GM19023 (cell line): Measurements from ENCODE around the gene PDE9A.

Experiments used
- ATAC-seq: cut with Tn5 transposase; IDR thresholded peaks from one replicate; pipeline ENCODE4 v1.9.1; 2021; ENCODE audit warnings: mild to moderate bottlenecking, moderate library complexity; ENCODE audit not compliant: unreplicated experiment

PDE9A gene

GRCh38 chr21:42753804-42754203 is 100.4 kb downstream of the PDE9A start:
- no peak for ATAC-seq

DNA sequence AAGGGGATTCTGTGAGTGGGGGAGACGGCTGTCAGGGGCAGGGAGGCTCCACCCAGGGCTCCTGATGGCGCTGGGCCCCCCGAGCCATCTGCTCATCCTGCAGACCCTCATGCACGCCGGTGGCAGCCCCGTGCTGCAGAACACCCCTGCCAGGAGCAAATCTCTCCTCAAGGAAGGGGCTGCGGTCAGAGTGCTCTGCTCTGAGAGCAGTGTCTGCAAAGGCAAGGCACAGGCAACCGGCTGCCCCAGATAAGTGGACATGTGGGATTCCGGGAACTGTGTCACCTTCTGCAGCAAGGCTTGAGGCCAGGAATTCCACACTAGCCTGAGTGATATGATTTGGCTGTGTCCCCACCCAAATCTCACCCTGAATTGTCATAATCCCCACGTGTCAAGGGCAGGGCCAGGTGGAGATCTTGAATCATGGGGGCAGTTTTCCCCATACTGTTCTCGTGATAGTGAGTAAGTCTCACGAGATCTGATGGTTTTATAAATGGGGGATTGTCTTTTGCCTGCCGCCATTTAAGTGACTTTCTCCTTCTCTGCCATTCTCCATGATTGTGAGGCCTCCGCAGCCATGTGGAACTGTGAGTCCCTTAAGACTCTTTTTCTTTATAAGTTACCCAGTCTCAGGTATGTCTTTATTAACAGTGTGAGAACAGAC is 101.0 kb downstream of the PDE9A start:
- no peak for ATAC-seq

- no peak for ATAC-seq
Observed at GRCh38 chr21:42755031-42755665, 101.7 kb downstream of the PDE9A start.

GRCh38 chr21:42755766-42756579 is 102.6 kb downstream of the PDE9A start:
- ATAC-seq: no peak

GRCh38 chr21:42756580-42757250 is 103.3 kb downstream of the PDE9A start:
- no peak for ATAC-seq

DNA sequence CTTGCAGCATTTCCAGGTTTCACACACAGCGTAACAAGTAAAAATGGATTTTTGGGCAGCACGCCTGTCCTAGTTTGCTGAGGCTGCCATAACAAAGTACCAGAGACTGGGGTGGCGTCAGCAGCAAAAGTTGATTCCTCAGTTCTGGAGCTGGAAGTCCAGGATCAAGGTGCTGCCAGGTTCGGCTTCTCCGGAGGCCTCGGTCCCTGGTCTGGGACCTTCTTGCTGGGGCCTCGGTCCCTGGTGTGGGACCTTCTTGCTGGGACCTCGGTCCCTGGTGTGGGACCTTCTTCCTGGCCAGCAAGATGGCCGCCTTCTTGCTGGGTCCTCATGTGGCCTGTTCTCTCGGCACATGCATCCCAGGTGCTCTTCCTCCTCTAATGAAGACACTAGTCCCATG is 104.0 kb downstream of the PDE9A start:
- ATAC-seq: no peak

DNA sequence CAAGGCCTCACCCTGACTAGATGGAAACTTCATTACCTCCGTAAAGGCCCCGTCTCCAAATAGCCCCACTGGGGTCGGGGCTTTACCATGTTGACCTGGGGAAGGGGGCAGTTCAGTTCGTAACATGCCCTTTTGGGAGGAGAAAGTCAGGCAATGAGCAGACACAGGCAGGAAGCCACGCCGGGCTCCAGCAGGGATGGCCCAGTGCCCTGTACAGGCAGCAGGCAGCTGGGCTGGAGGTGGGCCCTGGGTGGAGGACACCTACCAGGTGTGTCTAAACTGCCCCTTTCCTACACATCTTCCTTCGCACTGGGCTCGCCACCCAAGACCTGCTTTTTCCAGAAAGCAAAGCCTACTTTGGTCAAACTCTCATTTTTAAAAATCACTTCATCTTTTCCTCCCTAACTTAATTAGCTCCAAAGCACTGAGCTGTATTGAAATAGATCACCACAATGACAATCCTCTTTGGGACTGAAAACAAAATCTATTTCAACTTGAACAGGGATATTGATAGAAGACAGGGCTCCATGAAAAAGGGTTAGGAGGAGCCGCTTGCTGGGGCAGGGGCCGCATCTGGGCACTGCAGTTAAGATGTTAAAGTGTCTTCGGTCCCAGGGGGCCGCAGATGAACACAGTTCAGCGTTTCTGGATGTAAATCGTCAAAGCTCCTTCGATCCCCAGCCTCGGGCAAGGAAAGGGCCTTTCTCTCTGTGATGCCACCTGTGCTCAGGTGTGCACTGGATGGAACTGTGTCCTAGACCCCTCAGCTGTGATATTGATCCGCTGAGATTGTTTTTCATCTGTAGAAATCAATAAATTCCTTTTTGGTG is 104.6 kb downstream of the PDE9A start:
- no peak for ATAC-seq

DNA sequence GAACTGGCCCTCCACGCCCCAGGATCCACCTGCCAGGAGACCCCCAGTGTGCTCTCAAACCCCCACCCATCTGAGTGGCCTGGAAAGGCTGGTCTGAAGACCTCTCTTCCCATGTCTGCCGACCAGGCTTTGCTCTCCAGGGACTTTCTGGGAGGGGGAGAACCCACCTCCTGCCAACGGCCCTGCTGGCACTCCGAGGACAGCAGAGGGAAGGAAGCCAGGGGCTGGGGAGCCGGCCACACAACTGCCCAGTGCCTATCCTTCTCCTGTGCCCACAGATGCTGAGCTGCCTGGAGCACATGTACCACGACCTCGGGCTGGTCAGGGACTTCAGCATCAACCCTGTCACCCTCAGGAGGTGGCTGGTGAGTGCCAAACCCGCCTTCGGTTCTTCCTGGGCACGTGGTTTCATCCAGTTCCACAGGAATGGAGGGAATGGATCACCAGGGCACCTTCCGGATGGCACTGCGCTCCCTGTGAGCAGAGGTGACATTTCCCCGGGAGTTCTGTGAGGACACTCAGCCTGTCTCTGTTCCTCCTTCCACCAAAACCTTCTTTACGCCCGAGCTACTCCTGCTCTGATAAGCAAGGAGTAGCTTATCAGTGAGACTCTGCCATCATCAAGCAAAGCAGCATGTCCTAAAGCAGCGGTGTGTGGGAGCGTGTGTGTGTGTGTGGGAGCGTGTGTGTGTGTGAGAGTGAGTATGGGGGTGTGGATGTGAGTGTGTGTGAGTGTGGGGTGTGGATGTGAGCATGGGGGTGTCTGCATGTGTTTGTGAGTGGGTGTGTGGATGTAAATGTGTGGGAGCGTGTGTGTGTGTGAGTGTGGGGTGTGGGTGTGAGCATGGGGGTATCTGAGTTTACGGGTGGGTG is 105.5 kb downstream of the PDE9A start:
- ATAC-seq: no peak

DNA sequence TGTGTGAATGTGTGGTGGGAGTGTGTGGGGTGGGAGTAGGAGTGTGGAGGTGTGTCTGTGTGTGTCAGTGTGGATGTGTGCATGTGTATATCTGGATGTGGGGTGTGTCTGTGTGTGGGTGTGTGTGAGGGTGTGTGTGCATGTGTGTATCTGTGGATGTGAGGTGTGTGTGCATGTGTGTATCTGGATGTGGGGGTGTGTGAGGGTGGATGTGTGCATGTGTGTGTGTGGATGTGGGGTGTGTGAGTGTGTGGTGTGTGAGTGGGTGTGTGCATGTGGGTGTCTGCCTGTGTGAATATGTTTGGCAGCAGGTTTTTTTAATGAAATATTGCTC is 106.1 kb downstream of the PDE9A start:
- ATAC-seq: no peak

DNA sequence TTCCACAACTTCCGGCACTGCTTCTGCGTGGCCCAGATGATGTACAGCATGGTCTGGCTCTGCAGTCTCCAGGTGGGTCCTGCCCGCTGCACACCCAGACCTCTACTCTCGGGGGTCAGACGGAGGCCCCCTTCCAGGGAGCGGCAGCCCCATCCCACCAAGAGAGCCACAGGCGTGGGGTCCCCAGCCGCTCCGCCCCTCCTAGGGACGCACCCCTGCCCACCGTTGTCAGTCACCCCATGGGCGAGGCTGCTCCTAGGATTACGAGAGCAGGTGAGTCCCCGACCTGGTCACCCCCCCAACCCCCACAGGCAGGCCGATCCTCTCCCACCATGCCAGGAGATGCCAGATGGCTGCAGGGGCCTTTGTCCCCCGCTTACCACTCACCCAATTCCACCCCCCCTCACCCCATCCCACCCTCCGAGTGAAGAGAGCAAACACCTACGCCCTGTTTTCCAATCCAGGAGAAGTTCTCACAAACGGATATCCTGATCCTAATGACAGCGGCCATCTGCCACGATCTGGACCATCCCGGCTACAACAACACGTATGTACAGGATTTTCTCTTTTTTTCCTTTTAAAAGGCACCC is 107.0 kb downstream of the PDE9A start:
- no peak for ATAC-seq

DNA sequence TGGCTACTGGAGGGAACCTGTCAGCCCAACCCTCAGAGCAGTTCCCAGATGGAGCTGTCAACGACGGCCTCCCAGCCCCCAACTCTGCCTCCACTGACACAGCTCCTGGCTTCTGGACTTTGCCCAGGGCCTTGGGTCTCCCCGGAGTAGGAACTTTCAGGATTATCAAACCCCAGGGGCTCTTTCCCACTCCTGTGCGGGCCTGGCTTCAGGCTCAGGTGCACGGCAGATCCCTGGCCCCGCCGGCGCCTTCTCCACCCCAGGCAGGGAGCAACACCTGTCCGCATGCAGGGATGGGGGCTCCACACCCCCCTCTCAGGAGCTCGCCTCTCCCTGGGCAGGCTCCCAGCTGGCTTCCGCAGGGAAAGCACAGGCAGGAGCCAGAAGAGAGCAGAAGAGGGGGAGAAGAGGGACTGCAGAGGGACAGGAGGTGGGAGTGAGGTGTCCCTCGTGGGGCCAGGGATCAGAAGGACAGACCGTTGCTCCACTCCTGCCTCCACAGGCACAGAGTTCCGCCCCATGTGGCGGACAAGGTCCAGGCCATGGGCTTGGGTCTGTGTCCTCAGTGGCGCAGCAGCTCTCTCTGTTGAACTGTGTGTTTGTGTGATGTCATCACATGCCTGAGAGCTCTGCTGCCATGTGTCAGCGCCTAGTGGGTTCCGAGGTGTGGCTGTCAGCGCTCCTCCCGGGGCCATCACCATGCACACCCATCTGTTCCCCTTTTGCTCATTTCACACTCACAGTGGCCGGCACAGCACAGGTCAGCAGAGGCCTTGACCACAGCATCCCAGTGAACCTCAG is 107.7 kb downstream of the PDE9A start:
- no peak for ATAC-seq

GRCh38 chr21:42761776-42762335 is 108.4 kb downstream of the PDE9A start:
- no peak for ATAC-seq

DNA sequence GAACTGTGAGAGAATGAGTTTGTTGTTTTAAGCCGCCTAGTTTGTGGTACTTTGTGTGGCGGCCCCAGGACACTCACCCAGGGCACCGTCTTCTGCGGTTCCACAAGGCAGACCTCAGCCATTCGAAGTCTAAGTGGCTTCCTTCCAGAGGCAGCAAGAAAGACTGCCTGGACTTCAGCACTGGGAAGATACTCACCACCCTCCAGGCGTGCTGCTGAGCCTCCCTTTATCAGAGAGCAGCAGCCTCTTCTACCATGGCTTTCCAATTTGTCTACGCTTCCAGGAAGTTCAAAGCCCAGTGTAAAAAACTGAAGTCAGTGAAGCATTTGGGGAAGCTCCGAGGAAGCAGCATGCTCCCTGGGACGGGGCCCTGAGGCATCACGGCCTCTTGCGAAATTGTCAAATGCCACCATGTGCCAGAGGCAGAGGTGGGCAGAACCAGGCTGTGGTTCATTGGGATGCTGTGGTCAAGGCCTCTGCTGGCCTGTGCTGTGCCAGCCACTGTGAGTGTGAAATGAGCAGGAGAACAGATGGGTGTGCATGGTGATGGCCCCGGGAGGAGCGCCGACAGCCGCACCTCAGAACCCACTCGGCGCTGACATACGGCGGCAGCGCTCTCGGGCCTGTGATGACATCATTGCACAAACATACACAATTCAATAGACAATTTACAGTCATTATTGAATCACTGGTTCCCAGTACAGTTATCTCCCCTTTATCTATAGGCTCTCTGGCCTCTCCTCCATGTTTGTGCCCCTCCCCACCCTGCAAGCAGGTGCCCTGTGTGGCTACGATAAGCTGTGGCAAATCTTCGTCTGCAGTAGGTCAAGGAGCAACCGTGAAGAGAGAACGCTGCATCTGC is 110.4 kb downstream of the PDE9A start:
- ATAC-seq: no peak

GRCh38 chr21:42764443-42764760 is 111.0 kb downstream of the PDE9A start:
- no peak for ATAC-seq

DNA sequence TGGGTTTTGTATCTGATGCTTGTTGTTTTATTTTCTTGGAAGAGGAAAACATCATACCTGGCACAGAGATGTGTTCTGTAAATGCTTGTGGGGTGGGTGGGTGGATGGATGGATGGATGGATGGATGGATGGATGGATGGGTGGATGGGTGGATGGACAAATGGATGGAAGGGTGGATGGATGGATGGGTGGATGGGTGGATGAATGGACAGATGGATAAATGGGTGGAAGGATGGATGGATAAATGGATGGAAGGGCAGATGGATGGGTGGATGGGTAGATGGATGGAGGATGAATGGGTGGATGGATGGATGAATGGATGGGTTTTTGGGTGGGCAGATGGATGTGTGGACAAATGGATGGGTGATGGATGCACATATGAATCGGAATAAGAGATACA is 111.5 kb downstream of the PDE9A start:
- no peak for ATAC-seq

DNA sequence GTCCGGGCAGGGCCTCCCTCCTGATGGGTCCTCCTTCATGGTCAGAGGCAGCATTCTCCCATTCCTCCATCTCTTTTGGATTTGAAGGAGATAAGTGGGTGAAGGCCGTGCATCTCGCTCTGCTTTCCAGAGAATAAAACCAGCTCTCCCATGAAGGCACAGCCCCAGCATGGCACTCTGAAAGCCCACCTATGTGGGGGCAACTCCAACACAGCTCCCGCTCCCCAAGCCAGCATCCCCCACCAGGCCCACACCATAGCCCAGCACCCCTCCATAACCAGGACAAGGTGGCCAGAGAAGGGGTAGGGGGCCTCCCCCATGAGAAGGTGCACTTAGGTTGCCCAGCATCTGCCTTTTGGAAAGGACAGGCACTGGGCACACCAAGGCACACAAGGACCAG is 112.2 kb downstream of the PDE9A start:
- no peak for ATAC-seq

GRCh38 chr21:42766739-42767560 is 113.5 kb downstream of the PDE9A start:
- no peak for ATAC-seq
